ENCODE data around the gene LSM3.

GRCh38 chr3:14129296-14129695 lies 49.3 kb upstream of the LSM3 start:
- TF ChIP-seq CTCF (IDR thresholded peaks at IDR 0.05) (no peak), POLR2AphosphoS5 (IDR thresholded peaks at IDR 0.05; ENCODE audit: low read depth, low read length) (no peak)
